Activated T-cell treated with anti-CD3 and anti-CD28 coated beads for 48 hours (primary cell): ENCODE results near the gene THUMPD3.

Experiments used
- DNase-seq: peaks from one replicate; pipeline ENCODE4 v3.0.0-alpha.2; 2020; ENCODE audit warnings: low read depth

The THUMPD3 gene

DNA sequence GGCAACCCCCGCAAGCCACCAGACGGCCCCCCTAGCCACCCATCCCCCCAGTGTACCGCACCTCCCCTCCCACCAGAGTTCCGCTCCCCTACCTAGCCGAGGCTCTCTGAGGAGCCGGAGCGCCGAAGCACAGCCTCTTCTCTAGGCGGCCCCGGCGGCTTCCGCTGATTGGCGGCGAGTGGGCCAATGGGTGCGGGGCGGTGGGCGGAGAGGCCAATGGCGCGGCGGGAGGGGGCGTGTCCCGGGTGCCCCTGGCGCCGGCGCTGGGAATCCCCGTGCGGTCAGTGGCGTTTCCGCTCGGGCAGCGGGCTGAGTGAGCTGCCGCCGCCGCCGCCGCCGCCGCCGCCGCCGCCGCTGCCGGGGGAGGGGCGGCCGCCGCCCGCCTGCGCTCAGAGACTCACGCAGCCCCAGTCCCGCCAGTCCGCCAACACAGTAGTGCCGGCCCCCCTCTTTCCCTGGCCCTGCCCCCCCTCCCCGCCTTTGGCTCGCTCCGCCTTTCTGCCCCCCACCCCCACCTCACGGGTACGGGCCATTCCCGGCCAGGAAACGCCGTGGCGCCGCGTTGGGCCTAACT, 34.6 kb downstream of the THUMPD3 start, which contains the start of gene SETD5:
TSS of gene SETD5 (plus strand) at position 284 of the 574 bp plus-strand sequence. CDS start 31,324 bp downstream, outside the sequence.
- peak; percentile 100 for DNase-seq

DNA sequence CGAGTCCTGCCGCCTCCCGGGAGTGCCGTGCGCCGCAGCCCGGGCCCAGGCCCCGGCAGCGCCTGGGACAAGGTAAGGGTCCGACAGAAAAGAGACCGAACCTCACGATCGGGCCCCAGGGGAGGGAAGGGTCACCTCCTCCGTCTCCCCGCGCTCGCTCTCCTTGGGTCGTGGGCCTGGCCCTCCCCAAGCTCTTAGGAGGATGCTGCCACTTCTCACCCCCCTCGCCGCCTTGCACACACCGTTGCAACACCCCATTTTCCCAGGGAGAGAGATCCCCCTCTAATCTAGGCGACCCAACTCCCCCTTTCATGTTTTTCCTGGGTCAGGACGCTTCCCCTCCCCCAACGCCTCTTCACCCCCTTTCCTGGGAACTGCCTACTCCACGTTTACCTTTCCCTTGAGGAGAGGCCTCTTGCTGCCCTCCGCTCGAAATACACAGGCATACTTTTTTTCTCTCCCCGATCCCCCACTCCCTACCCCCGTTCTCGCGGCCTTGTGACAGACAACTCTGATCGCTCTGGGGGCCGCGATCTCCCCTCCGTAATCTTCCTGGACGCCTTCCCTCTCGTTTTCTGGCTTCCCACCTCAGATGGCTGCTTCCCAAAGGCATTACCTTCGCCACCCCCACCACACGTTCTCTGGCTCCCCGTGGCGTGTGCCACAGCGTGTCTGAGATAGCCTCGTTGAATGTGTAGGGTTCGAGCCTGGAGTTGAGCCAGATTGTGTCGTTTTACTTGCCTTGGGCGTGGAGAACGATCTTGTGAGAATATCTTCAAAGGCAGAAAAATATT, 35.2 kb downstream of the THUMPD3 start:
- peak; percentile 22 for DNase-seq

DNA sequence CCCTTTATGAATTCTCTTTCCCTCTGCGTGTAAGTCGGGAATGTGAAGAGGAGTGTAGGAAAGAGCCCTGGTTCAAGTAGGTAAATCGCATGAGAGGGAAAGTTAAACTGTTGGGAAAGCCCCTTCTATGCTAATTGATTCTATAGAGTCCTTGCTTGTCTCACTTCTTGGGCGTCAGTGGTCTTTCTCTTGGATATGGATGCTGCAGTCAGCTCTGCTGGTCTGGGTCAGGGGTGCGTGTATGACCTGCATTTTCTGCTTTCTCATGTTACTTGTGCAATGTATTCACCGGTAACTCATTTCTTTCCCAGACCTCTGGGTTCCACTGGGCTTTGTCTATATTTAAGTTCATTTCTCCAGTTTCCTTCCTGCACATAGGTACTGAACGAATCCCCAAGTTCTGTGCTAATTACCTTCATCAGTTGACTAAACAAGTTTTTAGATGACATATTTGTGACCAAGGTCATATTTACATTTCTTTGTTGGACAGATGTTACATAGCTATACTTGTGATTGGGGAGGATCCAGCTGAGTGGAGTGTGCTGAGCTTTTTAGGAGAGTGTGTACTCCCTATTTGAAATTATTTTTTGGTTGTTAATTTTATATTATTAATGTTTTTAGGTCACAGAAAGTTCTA, 36.0 kb downstream of the THUMPD3 start:
- DNase-seq: no peak

DNA sequence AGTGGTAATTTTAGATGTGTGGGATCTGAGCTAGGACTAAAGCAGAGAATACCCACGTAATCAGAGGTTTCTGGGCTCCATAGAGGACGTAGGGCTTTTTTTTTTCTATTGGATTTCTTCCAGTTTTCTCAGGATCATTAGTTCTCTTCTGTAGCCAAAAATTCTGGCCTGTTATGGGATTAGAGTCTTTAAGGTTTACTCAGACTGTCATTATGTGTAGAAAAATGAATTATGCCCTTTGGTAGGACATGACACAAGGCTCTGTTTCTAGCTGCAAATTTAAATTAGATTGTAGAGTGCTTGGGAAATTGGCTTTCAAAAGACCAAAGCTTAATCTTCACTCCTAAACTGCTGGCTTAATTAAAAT, 36.5 kb downstream of the THUMPD3 start:
- DNase-seq: no peak

DNA sequence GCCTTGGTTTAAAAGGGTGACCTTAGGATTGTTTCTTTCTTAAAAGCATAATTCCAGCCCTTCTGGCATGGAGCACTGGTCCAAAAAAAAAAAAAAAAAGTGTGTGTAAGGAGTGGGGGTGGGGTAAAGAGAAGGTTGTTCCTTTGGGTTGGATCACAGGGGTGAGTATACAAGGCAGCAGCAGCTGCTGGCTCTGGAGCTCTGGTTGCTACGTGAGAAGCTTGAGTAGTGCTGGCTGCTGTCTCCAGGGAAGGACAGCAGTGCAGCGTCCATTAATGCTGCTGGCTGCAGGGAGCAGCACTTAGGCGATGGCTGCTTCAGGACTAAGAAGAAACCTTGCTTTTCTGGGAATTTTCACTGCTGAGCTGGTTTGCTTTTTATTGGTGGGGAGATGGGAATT, 36.9 kb downstream of the THUMPD3 start:
- DNase-seq: no peak

DNA sequence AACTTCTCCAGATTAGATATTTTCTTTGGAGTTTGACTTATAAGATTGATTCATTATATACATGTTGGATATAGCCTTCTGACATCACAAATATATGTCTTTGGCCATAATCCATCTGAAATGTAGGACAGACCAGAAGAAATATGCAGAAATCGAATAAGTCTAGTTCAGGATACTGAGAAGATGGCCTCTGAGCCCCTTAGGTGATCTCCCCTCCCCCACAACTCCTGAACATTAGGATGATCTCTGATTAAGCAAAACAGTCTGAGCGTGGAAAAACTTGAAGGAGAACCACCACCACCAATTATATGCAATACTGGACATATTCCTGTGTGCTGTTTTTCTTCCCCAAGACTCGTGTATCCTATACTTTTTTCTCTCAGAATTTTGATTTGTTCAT, 37.8 kb downstream of the THUMPD3 start:
- no peak for DNase-seq

DNA sequence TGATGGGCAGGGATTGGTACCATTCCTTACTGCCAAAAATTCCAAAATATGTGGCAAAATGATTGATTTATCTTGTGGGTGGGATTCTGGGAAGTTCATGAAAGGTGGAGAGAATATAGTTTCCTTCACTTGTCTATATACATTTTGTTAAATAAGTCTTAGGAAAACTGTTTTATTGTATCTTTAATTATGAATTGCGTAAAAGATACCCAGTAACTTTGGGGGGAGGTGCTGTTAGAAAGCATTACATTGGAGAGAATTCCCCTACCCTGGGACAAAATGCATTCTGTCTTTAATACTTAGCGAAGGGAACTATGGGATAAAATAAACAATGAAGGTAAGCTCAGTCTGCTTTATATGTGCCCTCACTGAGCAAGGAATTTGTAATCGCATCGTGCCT, 39.1 kb downstream of the THUMPD3 start:
- no peak for DNase-seq

DNA sequence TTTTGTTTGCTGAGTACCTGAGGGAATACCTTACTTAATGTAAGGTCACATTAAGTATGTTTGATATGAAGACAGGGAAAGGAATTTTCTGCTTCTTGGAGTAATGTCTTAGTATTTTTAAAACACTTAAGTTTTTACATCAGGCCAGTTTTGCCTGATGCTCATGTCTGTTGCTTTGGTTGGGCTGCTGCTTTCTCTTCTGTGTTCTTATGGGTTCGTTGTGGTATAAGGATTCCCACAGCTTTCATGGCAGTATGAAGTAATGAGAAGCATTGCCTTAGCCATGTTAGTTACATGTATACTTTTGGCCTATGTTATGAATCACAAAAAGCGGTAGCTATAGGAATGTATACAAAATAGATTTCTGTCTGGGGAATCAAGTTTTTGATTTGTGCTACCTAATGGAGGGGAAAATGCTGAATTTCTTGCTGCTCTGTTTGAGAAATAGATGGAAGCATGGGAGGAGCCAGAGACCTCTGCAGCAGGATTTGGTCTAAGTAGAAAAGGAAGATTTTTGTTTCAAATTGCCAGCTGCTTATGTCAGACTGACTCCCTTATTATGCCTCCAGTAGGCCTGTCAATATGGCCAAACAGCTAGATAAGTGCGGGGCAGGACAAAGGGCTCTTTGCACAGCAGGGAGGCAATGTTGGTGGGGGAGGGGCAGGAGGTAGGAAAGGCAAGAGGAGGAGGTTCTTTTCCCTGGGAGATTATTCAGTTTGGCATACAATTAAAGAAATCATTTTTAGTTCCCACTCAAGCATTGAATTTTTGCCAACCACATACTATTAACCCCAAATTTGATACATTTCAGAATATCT, 39.8 kb downstream of the THUMPD3 start:
- DNase-seq: no peak

DNA sequence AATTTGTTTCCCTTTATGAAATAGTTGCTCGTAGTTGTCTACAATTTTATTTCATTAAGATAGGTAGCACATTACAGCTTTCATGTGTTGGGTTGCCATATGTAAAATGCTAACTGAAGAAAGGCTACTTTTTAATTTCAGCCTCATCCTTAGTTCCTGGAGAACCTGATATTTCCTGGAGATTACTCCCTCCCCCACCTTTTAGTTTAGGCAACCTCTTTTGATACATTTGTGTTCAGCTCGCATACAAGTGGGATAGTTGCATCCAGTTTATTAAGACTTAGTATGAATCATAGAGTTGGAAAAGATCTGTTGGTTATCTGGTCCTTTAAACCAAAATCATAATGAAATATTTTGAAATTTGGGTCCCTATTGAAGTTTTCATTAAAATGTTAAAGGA, 40.6 kb downstream of the THUMPD3 start:
- DNase-seq: no peak

DNA sequence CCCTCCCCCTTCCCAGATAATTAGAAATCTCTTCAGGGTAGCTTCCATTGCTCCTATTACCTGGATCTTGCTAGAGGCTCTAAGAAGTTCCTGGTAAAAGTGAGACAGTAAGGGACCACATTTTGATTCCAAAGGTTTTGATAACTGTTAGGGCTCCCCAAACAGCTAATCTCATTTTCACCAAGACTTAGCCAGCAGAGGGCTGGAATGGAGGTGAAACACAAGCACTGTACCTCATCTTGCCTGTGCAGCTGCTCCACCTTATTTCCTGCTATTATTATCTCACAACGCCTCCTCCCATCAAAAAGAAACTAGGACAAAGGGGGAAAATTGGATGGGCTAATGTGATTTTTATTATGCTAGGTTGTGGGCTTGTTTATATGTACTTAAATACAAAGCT, 41.8 kb downstream of the THUMPD3 start:
- no peak for DNase-seq

DNA sequence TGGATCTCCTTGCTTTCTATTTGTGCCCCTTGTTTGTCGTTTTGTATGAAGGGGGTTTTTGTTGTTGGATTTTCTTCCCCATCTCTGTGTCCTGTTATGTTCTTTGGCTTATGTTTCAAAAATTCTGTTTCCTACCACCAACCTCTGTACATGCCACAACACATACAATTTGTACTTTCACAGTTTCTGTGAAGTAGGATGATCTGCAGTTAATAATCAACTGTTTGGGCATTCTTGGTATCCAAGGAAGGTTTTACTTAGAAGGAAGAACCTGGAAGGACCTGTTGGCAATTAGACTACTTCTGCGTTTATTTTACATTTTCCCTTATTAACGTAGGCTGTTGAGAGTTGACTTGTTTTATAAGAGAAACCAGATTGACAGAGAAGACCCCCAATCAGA, 42.9 kb downstream of the THUMPD3 start:
- no peak for DNase-seq

DNA sequence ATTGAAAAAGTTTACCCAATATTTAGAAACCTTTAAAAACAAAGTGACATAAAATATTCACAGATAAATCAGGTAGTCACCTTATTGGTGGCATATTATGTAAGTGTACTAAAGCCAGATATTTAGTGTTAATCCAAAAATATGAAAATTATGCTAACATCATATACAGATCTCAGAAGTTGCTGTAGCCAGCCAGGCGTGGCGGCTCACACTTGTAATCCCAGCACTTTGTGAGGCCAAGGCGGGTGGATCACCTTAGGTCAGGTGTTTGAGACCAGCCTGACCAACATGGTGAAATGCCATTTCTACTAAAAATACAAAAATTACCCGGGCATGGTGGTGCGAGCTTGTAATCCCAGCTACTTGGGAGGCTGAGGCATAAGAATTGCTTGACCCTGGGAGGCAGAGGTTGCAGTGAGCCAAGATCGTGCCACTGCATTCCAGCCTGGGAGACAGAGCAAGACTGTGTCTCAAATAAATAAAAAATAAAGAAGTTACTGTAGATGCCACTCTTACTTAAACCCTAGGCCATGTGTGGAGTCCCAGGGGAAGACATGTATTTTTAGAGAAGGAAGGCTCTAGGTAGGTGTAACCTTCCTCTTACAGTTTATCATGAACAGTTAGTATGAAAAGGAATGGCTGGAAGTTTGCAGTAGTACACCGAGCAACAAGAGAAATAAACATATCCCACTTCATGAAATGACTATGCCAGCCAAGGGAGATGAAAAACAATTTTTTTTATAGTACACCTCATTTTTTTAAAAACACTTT, 44.2 kb downstream of the THUMPD3 start:
- DNase-seq: no peak

DNA sequence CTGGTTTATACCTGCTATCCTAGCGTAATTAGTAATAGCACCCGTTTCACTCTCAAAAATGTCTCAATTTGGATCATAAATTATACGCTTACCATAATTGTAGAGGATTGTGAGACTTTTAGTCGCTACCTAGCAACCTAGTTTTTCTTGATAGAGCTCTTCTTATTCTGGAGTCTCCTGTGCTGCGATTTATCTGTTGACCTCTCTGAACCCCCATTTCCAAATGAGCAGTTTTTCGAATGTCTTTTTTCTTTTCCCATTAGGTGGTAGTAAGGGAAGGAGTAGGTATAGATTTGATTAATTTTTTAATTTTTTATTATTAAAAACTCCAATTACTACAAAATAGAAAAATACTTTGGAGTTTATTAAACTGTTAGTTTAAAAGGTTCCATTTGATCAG, 45.2 kb downstream of the THUMPD3 start:
- DNase-seq: no peak

DNA sequence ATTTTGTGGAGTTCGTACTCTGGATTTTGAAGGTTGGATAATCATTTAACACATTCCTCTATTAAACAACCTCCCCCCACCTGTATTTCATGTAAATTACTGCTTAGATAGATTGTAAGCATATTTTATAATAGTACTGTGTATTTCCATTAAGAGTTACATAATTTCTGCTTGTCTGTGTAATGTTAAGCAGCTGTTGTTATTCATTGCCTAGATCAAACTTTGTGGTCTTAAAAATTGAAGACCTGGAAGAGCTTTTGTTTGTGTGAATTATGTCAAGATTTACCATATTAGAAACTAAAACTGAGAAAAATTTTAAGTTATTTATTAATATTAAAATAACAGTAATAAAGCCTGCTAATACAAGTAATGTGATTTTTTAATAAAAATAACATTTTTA, 45.7 kb downstream of the THUMPD3 start:
- DNase-seq: no peak

DNA sequence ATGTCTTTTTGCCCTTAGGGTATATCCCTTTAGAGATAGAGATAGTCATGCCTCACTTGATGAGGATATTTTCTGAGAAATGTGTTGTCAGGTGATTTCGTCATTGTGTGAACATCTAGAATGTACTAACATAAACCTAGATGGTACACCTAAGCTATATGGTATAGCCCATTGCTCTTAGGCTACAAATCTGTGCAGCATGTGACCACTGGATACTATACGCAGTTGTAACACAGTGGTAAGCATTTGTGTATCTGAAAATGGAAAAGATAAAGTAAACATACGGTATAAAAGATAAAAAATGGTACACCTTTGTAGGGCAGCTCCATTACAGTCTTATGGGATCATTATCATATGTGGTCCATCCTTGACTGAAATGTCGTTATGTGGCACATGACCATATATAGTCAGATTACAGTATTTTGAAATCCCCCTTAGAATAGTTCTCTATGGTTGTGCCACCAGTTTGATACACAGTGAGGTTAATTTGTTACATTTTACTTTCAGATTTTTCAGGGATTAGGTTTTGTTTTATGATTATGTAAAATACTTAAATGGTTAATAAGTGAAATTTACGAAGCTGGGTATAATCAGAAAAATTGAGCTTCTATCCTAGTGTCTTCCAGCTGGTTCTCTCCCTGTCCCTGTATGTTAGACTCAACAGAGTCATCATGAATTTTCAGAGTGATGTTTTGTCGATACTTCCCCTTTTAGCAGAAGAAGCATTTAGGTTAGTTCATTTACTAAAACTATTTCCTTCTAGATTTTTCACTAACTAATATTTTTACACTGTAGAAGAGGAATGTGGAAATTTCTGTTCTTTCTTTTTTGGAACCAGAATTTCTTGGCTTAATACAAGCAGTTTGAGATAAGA, 47.4 kb downstream of the THUMPD3 start:
- no peak for DNase-seq

DNA sequence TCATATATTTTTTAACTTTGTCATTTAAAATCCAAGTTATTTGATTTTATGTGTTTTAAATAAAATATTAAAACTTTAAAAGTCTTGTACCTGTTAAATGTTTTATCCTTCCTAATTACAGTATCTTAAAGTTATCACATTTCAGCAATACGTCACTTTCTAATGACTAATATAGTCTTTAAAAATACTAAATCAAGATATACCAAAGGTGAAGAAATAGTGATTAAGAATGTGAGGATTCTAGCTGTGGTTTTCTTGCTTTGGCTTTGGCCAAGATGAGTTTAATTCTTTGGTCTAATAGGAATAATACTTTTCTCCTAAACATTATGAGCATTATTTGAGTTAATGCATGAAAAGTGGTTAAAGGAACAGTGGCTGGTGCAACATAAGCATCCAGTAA, 48.4 kb downstream of the THUMPD3 start:
- no peak for DNase-seq

DNA sequence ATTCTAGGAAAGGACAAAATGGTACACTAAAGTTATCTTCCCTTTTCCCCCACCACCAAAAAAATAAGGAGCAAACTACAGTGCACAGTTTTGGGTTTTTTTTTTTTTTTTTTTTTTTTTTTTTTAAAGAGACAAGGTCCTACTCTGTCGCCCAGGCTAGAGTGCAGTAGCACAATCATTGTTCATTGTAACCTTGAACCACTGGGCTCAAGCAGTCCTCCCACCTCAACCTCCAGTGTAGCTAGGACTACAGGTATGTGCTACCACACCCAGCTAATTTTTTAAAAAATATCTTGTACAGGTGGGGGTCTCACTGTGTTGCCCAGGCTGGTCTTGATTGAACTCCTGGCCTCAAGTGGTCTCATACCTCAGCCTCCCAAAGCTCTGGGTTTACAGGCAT, 49.4 kb downstream of the THUMPD3 start:
- no peak for DNase-seq

DNA sequence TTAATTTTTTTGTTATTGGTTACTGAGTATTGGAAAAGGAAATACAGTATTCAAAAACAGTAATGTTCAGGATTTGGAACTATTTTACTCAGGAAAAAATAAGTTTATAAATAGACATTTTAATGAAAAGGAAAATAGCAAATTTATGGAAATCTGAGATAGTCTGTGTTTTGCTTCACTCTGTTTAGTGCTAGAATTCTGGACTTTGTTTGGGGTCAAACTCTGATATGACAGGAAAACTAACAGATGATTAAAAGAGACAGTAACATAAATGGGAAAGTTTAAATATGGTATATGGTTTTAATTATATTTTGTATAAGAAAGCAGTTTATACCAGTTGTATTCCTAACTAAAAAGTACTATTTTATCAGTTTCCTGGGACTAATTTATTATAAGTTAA, 52.0 kb downstream of the THUMPD3 start:
- no peak for DNase-seq

DNA sequence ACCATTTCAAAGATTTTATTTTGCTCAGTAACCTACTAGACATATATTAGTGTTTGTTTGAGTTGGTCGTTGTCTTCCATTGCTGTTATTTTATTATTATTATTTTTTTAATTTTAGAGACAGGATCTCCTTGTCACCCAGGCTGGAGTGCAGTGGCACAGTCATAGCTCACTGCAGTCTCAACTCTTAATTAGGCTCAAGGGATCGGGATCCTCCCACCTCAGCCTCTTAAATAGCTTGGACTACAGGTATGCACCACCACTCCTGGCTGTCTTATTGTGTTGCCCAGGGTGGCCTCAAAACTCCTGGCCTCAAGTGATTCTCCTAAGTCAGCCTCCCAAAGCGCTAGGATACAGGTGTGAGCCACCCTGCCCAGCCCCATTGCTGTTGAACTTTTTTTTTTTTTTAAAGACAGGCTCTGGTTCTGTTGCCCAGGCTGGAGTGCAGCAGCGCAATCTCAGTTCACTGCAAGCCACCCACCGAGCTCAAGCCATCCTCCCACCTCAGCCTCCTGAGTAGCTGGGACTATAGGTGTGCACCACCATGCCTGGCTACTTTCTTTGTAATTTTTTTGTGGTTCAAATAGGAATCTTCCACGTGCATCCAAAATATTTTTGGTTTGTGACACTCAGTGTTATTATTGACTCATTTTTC, 52.8 kb downstream of the THUMPD3 start:
- no peak for DNase-seq

DNA sequence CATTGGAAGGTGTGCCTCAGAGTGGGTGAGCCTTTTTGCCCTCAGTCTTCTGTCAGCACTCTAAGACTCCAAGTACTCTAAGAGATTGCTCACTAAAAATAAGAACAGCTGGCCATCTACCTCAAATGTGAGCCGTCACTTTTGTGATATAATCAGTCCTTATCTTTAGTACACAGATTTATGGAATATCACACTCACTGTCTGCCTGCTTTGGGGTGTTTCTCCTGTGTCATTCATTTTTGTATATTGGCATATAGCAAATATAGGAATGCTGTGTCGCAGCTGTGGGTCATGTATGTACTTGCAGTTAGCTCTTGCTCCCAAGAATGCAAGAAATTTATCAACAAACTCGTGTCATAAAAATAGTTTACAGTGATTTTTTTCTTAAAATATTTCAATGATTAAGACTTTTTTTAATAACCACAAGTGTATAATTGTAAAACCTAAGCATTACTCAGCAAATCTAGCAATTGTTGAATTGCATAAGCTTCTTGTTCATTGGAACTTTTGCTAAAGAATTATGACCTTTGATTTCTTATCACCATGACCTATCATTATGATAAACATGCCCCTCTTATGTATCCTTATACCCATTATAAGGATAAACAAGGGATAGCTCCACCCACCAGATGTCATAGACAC, 53.4 kb downstream of the THUMPD3 start:
- DNase-seq: no peak
